ENCODE measurements around the gene USO1.

DNA sequence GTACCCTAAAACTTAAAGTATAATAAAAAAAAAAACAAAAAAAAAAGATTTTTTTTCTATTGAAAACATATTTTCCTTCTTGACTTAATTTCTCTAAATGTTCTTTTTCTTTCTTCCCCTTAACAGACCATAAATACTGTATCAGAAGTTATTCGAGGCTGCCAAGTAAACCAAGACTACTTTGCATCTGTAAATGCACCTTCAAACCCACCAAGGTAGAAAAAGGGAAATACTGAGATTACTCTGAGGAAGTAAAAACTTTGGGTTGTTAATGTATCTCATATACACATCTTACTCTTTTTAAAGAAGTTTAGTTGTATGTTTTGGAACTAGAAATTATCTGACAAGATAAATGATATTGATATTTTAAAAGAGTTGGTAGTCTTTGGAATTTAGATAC lies 65.6 kb downstream of the USO1 start:
- TF ChIP-seq CTCF (IDR thresholded peaks at IDR 0.05) (no peak), EZH2 (IDR thresholded peaks at IDR 0.05) (no peak)

Measured in neural progenitor cell (in vitro differentiated cells).